ENCODE measurements around the gene SEMA4C. TPM values are rescaled to one million over a fixed set of nuclear protein-coding genes. Genes with fewer than 3 reads are reported as not detected.

The SEMA4C gene
- polyA plus RNA-seq, 1 donor (not counting 4 experiments of a cell fraction or from before 2014, with no cell fraction given), result 7.5 TPM

GRCh38 chr2:96897491-96898134 is 27.7 kb upstream of the SEMA4C start:
- Histone ChIP-seq H2AFZ (ENCODE audit: control insufficient read depth, low read length) (no peak overlapping the region), H3K79me2 (ENCODE audit: control insufficient read depth, insufficient read depth, low read length) (no peaks in the 10 kb centered on the region), H3K9ac (ENCODE audit: control insufficient read depth, extremely low read depth, insufficient read depth, low read length) (no peak overlapping the region), H3K27ac (ENCODE audit: control insufficient read depth, insufficient read depth, low read length) (no peak overlapping the region), H3K9me3 (ENCODE audit: control insufficient read depth, low read depth, low read length) (no peaks in the 10 kb centered on the region), H3K4me1 (ENCODE audit: control insufficient read depth, extremely low read depth, insufficient read depth, low read length) (peaks cover 30% of the 10 kb centered on the region), H3K9me1 (ENCODE audit: control insufficient read depth, extremely low read depth, insufficient read depth, low read length) (no peaks in the 10 kb centered on the region), H3K4me2 (ENCODE audit: control insufficient read depth, extremely low read depth, insufficient read depth, low read depth, low read length) (no peak overlapping the region), H3K36me3 (ENCODE audit: control insufficient read depth in 2 of 2, extremely low read depth in 1 of 2, insufficient read depth in 2 of 2, low read length in 2 of 2) (no peaks in the 10 kb centered on the region), H3K27me3 (ENCODE audit: control insufficient read depth, extremely low read depth, insufficient read depth, low read length) (no peaks in the 10 kb centered on the region), H4K20me1 (ENCODE audit: control insufficient read depth, extremely low read depth, insufficient read depth, low read length) (no peaks in the 10 kb centered on the region), H3K4me3 (ENCODE audit: control insufficient read depth in 2 of 3, extremely low read depth in 1 of 3, insufficient read depth in 2 of 3, low read depth in 1 of 3, low read length in 3 of 3) (no peak overlapping the region)
- no peak for TF ChIP-seq EZH2 (IDR thresholded peaks at IDR 0.05; ENCODE audit: low read length)
- TF ChIP-seq CTCF (optimal IDR thresholded peaks at IDR 0.05 in 1 of 3, IDR thresholded peaks at IDR 0.05 in 1 of 3, conservative IDR thresholded peaks at IDR 0.05 in 1 of 3; ENCODE audit: extremely low read depth in 1 of 3, insufficient read depth in 2 of 3, low read length in 3 of 3), result no peak
- FAIRE-seq (no peak), DNase-seq (ENCODE audit: low read depth, low spot score) (no peak)
- dilution Hi-C loops (cut with MboI; ENCODE audit: extremely low pct_ligation_motif_present, low sequenced_read_pairs), result no loop called here

- no peak overlapping the region for H3K27ac ChIP-seq (ENCODE audit: control insufficient read depth, insufficient read depth, low read length)
- H2AFZ ChIP-seq (ENCODE audit: control insufficient read depth, low read length), result no peak overlapping the region
- DNase-seq (ENCODE audit: low read depth, low spot score), result no peak
These were observed 26.1 kb upstream of the SEMA4C start for GRCh38 chr2:96895746-96896651.

More at GRCh38 chr2:96895746-96896651, 26.1 kb upstream of the SEMA4C start:
- no peaks in the 10 kb centered on the region for H4K20me1 ChIP-seq (ENCODE audit: control insufficient read depth, extremely low read depth, insufficient read depth, low read length)
- H3K27me3 ChIP-seq (ENCODE audit: control insufficient read depth, extremely low read depth, insufficient read depth, low read length), result no peaks in the 10 kb centered on the region
- no peaks in the 10 kb centered on the region for H3K9me3 ChIP-seq (ENCODE audit: control insufficient read depth, low read depth, low read length)
- TF ChIP-seq CTCF (optimal IDR thresholded peaks at IDR 0.05 in 1 of 3, IDR thresholded peaks at IDR 0.05 in 1 of 3, conservative IDR thresholded peaks at IDR 0.05 in 1 of 3; ENCODE audit: extremely low read depth in 1 of 3, insufficient read depth in 2 of 3, low read length in 3 of 3), result no peak
- TF ChIP-seq EZH2 (IDR thresholded peaks at IDR 0.05; ENCODE audit: low read length), result no peak
- peak overlapping the region; percentile 4 for H3K4me2 ChIP-seq (ENCODE audit: control insufficient read depth, extremely low read depth, insufficient read depth, low read depth, low read length)
- H3K4me1 ChIP-seq (ENCODE audit: control insufficient read depth, extremely low read depth, insufficient read depth, low read length), result peaks cover 30% of the 10 kb centered on the region
- no peak overlapping the region for H3K4me3 ChIP-seq (ENCODE audit: control insufficient read depth in 2 of 3, extremely low read depth in 1 of 3, insufficient read depth in 2 of 3, low read depth in 1 of 3, low read length in 3 of 3)
- H3K36me3 ChIP-seq (ENCODE audit: control insufficient read depth in 2 of 2, extremely low read depth in 1 of 2, insufficient read depth in 2 of 2, low read length in 2 of 2), result no peaks in the 10 kb centered on the region
- peak; percentile 55 for FAIRE-seq
- H3K79me2 ChIP-seq (ENCODE audit: control insufficient read depth, insufficient read depth, low read length), result no peaks in the 10 kb centered on the region
- no peak overlapping the region for H3K9ac ChIP-seq (ENCODE audit: control insufficient read depth, extremely low read depth, insufficient read depth, low read length)
- H3K9me1 ChIP-seq (ENCODE audit: control insufficient read depth, extremely low read depth, insufficient read depth, low read length), result no peaks in the 10 kb centered on the region
- dilution Hi-C loops (cut with MboI; ENCODE audit: extremely low pct_ligation_motif_present, low sequenced_read_pairs), result no loop called here
